ENCODE data around the gene KRT31. TPM values are rescaled to one million over a fixed set of nuclear protein-coding genes. Genes with fewer than 3 reads are reported as not detected.
"Not testable (repeated sequence)": the region's sequence is repeated elsewhere in the genome, so short reads cannot be mapped to it uniquely, and the experiment has no call there.

The KRT31 gene
- not detected in 2 replicates for total RNA-seq (2014; rRNA removed; shearing (Covaris generic))

- no peak within 1 kb of the TSS for H3K4me3 ChIP-seq (ENCODE audit: insufficient read depth, low read depth, low read length)
- DNase-seq: no peak
- no peaks in the 10 kb centered on the region for H3K36me3 ChIP-seq (replicated peaks; ENCODE audit: control insufficient read depth, insufficient read depth, low read length)
- no peaks in the 10 kb centered on the region for H3K27me3 ChIP-seq (ENCODE audit: control insufficient read depth, insufficient read depth, low read length)
These were observed at the start of gene KRT31 for GRCh38 chr17:41396996-41397660. KRT31 (minus strand) TSS chr17:41397608; CDS start chr17:41397539, 69 bp downstream.

GRCh38 chr17:41446806-41447205 lies 49.4 kb upstream of the KRT31 start:
- no peak overlapping the region for H3K4me3 ChIP-seq (ENCODE audit: insufficient read depth, low read depth, low read length)
- no peaks in the 10 kb centered on the region for H3K36me3 ChIP-seq (replicated peaks; ENCODE audit: control insufficient read depth, insufficient read depth, low read length)
- no peak for DNase-seq
- H3K27me3 ChIP-seq (ENCODE audit: control insufficient read depth, insufficient read depth, low read length): no peaks in the 10 kb centered on the region

- Histone ChIP-seq H3K27me3 (ENCODE audit: control insufficient read depth, insufficient read depth, low read length) (no peaks in the 10 kb centered on the region), H3K36me3 (replicated peaks; ENCODE audit: control insufficient read depth, insufficient read depth, low read length) (no peaks in the 10 kb centered on the region), H3K4me3 (ENCODE audit: insufficient read depth, low read depth, low read length) (no peak overlapping the region)
- no peak for DNase-seq
These were observed 47.2 kb upstream of the KRT31 start for GRCh38 chr17:41444640-41445039.

- no peak for DNase-seq
- Histone ChIP-seq H3K36me3 (replicated peaks; ENCODE audit: control insufficient read depth, insufficient read depth, low read length) (no peaks in the 10 kb centered on the region), H3K27me3 (ENCODE audit: control insufficient read depth, insufficient read depth, low read length) (no peaks in the 10 kb centered on the region), H3K4me3 (ENCODE audit: insufficient read depth, low read depth, low read length) (no peak overlapping the region)
These were observed 46.8 kb upstream of the KRT31 start for GRCh38 chr17:41444186-41444585.

GRCh38 chr17:41442739-41443138 lies 45.3 kb upstream of the KRT31 start:
- DNase-seq: no peak
- H3K4me3 ChIP-seq (ENCODE audit: insufficient read depth, low read depth, low read length): no peak overlapping the region
- H3K27me3 ChIP-seq (ENCODE audit: control insufficient read depth, insufficient read depth, low read length): no peaks in the 10 kb centered on the region
- no peaks in the 10 kb centered on the region for H3K36me3 ChIP-seq (replicated peaks; ENCODE audit: control insufficient read depth, insufficient read depth, low read length)

- DNase-seq: no peak
- Histone ChIP-seq H3K27me3 (ENCODE audit: control insufficient read depth, insufficient read depth, low read length) (no peaks in the 10 kb centered on the region), H3K4me3 (ENCODE audit: insufficient read depth, low read depth, low read length) (no peak within 1 kb of the TSS), H3K36me3 (replicated peaks; ENCODE audit: control insufficient read depth, insufficient read depth, low read length) (no peaks in the 10 kb centered on the region)
These were observed 43.2 kb upstream of the KRT31 start, which contains the start of gene KRT38 for GRCh38 chr17:41440531-41441033. KRT38 (minus strand) TSS chr17:41440983; CDS start chr17:41440921, 62 bp downstream.

GRCh38 chr17:41439375-41439774 lies 42.0 kb upstream of the KRT31 start:
- H3K36me3 ChIP-seq (replicated peaks; ENCODE audit: control insufficient read depth, insufficient read depth, low read length): no peaks in the 10 kb centered on the region
- DNase-seq: no peak
- no peak overlapping the region for H3K4me3 ChIP-seq (ENCODE audit: insufficient read depth, low read depth, low read length)
- no peaks in the 10 kb centered on the region for H3K27me3 ChIP-seq (ENCODE audit: control insufficient read depth, insufficient read depth, low read length)

- Histone ChIP-seq H3K4me3 (ENCODE audit: insufficient read depth, low read depth, low read length) (no peak overlapping the region), H3K36me3 (replicated peaks; ENCODE audit: control insufficient read depth, insufficient read depth, low read length) (no peaks in the 10 kb centered on the region)
- no peak for DNase-seq
These were observed 40.4 kb upstream of the KRT31 start for GRCh38 chr17:41437769-41438168.

GRCh38 chr17:41437254-41437653 lies 39.8 kb upstream of the KRT31 start:
- no peaks in the 10 kb centered on the region for H3K27me3 ChIP-seq (ENCODE audit: control insufficient read depth, insufficient read depth, low read length)
- H3K4me3 ChIP-seq (ENCODE audit: insufficient read depth, low read depth, low read length): no peak overlapping the region
- DNase-seq: no peak
- H3K36me3 ChIP-seq (replicated peaks; ENCODE audit: control insufficient read depth, insufficient read depth, low read length): no peaks in the 10 kb centered on the region

More at GRCh38 chr17:41437769-41438168, 40.4 kb upstream of the KRT31 start:
- no peaks in the 10 kb centered on the region for H3K27me3 ChIP-seq (ENCODE audit: control insufficient read depth, insufficient read depth, low read length)

GRCh38 chr17:41434415-41434814 lies 37.0 kb upstream of the KRT31 start:
- DNase-seq: no peak
- no peak overlapping the region for H3K4me3 ChIP-seq (ENCODE audit: insufficient read depth, low read depth, low read length)
- no peaks in the 10 kb centered on the region for H3K36me3 ChIP-seq (replicated peaks; ENCODE audit: control insufficient read depth, insufficient read depth, low read length)
- H3K27me3 ChIP-seq (ENCODE audit: control insufficient read depth, insufficient read depth, low read length): no peaks in the 10 kb centered on the region

- Histone ChIP-seq H3K27me3 (ENCODE audit: control insufficient read depth, insufficient read depth, low read length) (no peaks in the 10 kb centered on the region), H3K4me3 (ENCODE audit: insufficient read depth, low read depth, low read length) (no peak overlapping the region), H3K36me3 (replicated peaks; ENCODE audit: control insufficient read depth, insufficient read depth, low read length) (no peaks in the 10 kb centered on the region)
- no peak for DNase-seq
These were observed 36.6 kb upstream of the KRT31 start for GRCh38 chr17:41434005-41434404.

- no peak overlapping the region for H3K4me3 ChIP-seq (ENCODE audit: insufficient read depth, low read depth, low read length)
- H3K36me3 ChIP-seq (replicated peaks; ENCODE audit: control insufficient read depth, insufficient read depth, low read length): no peaks in the 10 kb centered on the region
- DNase-seq: no peak
These were observed 36.2 kb upstream of the KRT31 start for GRCh38 chr17:41433586-41433985.

GRCh38 chr17:41430376-41430775 lies 33.0 kb upstream of the KRT31 start:
- not testable (repeated sequence) for DNase-seq; H3K36me3 ChIP-seq (replicated peaks; ENCODE audit: control insufficient read depth, insufficient read depth, low read length); H3K27me3 ChIP-seq (ENCODE audit: control insufficient read depth, insufficient read depth, low read length); H3K4me3 ChIP-seq (ENCODE audit: insufficient read depth, low read depth, low read length)

More at GRCh38 chr17:41433586-41433985, 36.2 kb upstream of the KRT31 start:
- no peaks in the 10 kb centered on the region for H3K27me3 ChIP-seq (ENCODE audit: control insufficient read depth, insufficient read depth, low read length)

GRCh38 chr17:41429667-41430066 lies 32.3 kb upstream of the KRT31 start:
- Histone ChIP-seq H3K4me3 (ENCODE audit: insufficient read depth, low read depth, low read length) (no peak overlapping the region), H3K27me3 (ENCODE audit: control insufficient read depth, insufficient read depth, low read length) (no peaks in the 10 kb centered on the region), H3K36me3 (replicated peaks; ENCODE audit: control insufficient read depth, insufficient read depth, low read length) (no peaks in the 10 kb centered on the region)
- no peak for DNase-seq

- Histone ChIP-seq H3K4me3 (ENCODE audit: insufficient read depth, low read depth, low read length) (no peak overlapping the region), H3K27me3 (ENCODE audit: control insufficient read depth, insufficient read depth, low read length) (no peaks in the 10 kb centered on the region), H3K36me3 (replicated peaks; ENCODE audit: control insufficient read depth, insufficient read depth, low read length) (no peaks in the 10 kb centered on the region)
- peak; percentile 51 for DNase-seq
These were observed 31.3 kb upstream of the KRT31 start for GRCh38 chr17:41428591-41429291.
